NAMALWA (cell line): ENCODE data around the gene GJB3.
"Not testable (repeated sequence)": the region's sequence is repeated elsewhere in the genome, so short reads cannot be mapped to it uniquely, and the experiment has no call there.

Source experiments
- DNase-seq: peaks from one replicate; pipeline ENCODE4 v3.0.0-alpha.2; 2015; ENCODE audit warnings: low spot score

The GJB3 gene

DNA sequence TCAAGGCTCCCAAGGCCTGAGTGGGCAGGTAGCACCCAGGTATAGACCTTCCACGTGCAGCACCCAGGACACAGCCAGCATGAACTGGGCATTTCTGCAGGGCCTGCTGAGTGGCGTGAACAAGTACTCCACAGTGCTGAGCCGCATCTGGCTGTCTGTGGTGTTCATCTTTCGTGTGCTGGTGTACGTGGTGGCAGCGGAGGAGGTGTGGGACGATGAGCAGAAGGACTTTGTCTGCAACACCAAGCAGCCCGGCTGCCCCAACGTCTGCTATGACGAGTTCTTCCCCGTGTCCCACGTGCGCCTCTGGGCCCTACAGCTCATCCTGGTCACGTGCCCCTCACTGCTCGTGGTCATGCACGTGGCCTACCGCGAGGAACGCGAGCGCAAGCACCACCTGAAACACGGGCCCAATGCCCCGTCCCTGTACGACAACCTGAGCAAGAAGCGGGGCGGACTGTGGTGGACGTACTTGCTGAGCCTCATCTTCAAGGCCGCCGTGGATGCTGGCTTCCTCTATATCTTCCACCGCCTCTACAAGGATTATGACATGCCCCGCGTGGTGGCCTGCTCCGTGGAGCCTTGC lies 19.7 kb upstream of the GJB3 start:
- DNase-seq: no peak

GRCh38 chr1:34761776-34762307 lies 19.2 kb upstream of the GJB3 start:
- no peak for DNase-seq

- no peak for DNase-seq
Observed at GRCh38 chr1:34762474-34763141, 18.4 kb upstream of the GJB3 start.

GRCh38 chr1:34763142-34763781 lies 17.8 kb upstream of the GJB3 start:
- no peak for DNase-seq

DNA sequence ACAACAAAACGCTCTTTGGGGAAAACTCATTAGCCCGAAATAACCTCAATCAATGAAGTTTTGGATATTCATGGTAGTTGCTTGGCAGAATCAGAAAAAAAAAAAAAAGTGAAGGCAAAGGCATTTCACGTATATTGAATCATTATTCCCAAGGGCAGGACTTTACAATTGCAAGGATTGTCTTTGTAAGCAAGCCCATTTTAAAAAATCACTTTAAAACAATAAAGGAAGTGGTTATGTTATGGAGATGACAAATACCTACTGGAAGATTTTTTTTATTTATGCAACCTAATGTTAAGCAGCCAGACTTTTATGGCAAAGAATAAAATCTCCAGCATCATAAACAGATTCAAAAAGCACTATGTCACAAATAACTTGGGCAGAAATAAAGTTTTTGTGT lies 12.2 kb upstream of the GJB3 start:
- no peak for DNase-seq

- DNase-seq: no peak
Observed at GRCh38 chr1:34770891-34771504, 10.0 kb upstream of the GJB3 start.

GRCh38 chr1:34771573-34772371 lies 9.2 kb upstream of the GJB3 start:
- no peak for DNase-seq

GRCh38 chr1:34773114-34773513 lies 7.9 kb upstream of the GJB3 start:
- not testable (repeated sequence) for DNase-seq

GRCh38 chr1:34774957-34775356 lies 6.1 kb upstream of the GJB3 start:
- no peak for DNase-seq

DNA sequence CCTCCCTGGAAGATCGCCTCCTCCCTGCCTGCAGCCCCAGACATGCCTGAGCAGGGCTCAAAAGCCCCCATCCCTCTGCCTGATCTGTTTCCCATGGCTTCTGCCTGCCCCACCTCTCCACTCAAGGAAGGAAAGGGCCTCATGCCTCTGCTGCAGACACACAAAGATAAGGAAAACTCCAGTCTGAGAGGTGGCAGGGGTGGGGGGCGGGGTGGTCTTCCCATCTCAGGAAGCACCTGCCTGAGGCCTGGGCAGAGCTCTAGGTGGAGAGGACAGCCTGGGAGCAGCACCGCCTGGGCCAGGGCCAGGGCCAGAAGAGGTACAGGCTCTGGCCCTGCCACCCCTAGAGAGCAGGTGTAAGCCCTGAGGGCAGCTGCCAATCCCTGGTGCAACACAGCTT lies 4.1 kb upstream of the GJB3 start:
- DNase-seq: no peak

DNA sequence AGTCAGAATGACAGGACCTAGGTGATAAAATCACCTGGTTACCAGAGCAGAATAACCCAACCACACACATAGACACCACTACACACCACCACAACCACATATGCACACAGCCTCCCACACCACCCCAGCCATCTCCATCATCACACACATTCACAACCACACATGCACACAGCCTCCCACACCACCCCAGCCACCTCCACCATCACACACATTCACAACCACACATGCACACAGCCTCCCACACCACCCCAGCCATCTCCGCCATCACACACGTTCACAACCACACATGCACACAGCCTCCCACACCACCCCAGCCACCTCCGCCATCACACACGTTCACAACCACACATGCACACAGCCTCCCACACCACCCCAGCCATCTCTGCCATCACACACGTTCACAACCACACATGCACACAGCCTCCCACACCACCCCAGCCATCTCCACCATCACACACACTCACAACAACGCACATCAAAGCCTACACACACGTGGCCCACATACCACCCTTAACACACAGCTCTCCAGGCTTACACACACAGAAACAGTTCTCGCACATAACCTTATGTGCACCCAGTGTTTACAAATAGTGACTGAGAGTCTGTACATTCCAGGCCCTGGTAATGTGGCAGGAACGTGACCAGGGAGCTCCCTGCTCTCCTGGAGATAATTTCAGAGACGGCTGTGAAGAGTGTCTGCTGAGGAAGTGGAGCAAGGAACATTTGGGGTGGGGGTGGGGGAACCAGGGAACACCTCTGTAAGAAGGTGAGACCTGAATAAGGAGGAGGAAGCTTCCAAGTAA lies 3.3 kb upstream of the GJB3 start:
- no peak for DNase-seq

- no peak for DNase-seq
Observed at GRCh38 chr1:34778381-34778780, 2.6 kb upstream of the GJB3 start.

GRCh38 chr1:34779005-34779404 lies 2.0 kb upstream of the GJB3 start:
- DNase-seq: no peak

- no peak for DNase-seq
Observed at GRCh38 chr1:34779526-34779925, 1.5 kb upstream of the GJB3 start.

GRCh38 chr1:34779962-34780361 lies 1.1 kb upstream of the GJB3 start:
- DNase-seq: no peak

GRCh38 chr1:34780528-34780927 lies 486 bp upstream of the GJB3 start:
- no peak for DNase-seq

DNA sequence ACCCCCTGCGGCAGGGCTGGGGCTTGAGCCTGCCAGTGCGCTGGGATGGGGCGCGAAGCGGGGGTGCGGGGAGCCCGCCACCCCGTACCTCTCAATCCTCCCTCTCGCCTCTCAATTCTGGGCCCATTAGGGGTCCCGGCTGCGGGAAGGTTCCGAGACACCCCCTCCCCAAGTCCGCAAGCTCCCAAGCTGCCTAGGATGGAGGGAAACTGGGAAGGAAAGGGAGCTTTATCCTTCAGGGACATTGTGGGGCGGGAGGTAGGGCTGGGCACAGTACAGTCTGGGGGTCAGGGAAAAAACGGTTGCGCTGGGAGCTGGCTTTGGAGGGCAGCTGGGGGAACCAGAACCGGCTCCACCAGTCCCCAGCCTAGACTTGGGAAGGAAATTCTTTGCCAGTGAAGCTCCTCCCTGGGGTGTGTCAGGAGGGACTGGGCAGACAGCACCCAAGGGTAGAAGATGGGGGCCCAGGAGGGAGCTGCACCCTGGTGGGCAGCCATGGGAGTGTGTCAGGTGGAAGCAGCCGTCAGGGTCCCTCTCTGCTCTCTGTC lies 904 bp downstream of the GJB3 start:
- DNase-seq: no peak

GRCh38 chr1:34784751-34785221 lies 3.8 kb downstream of the GJB3 start:
- DNase-seq: no peak

DNA sequence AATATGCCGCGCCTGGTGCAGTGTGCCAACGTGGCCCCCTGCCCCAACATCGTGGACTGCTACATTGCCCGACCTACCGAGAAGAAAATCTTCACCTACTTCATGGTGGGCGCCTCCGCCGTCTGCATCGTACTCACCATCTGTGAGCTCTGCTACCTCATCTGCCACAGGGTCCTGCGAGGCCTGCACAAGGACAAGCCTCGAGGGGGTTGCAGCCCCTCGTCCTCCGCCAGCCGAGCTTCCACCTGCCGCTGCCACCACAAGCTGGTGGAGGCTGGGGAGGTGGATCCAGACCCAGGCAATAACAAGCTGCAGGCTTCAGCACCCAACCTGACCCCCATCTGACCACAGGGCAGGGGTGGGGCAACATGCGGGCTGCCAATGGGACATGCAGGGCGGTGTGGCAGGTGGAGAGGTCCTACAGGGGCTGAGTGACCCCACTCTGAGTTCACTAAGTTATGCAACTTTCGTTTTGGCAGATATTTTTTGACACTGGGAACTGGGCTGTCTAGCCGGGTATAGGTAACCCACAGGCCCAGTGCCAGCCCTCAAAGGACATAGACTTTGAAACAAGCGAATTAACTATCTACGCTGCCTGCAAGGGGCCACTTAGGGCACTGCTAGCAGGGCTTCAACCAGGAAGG lies 4.3 kb downstream of the GJB3 start:
- DNase-seq: no peak

DNA sequence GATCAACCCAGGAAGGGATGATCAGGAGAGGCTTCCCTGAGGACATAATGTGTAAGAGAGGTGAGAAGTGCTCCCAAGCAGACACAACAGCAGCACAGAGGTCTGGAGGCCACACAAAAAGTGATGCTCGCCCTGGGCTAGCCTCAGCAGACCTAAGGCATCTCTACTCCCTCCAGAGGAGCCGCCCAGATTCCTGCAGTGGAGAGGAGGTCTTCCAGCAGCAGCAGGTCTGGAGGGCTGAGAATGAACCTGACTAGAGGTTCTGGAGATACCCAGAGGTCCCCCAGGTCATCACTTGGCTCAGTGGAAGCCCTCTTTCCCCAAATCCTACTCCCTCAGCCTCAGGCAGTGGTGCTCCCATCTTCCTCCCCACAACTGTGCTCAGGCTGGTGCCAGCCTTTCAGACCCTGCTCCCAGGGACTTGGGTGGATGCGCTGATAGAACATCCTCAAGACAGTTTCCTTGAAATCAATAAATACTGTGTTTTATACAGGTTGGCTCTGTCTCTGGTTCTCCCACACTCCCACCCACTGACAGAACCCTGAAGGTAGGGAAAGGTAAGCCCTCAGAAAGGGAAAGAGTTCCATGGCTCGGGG lies 5.0 kb downstream of the GJB3 start:
- DNase-seq: no peak
